HepG2 (cell line): ENCODE measurements around the gene SETD1A. TPM values are rescaled to one million over a fixed set of nuclear protein-coding genes. Genes with fewer than 3 reads are reported as not detected.
A peak's percentile ranks its signal among the peaks of the same experiment; 100 is the strongest.

Experiments
- ATF7 ChIP-seq, 2 experiments: fragments of 450-650 bp in 1 of 2; sonication (generic) in 1 of 2; formaldehyde crosslinking in 1 of 2; IDR thresholded peaks; 2 replicates each; pipeline versions ENCODE4 v1.4.0 to v1.6.1; 2016 to 2020; ENCODE audit warnings: antibody characterized with exemption in 1 of 2, mild to moderate bottlenecking in 1 of 2, missing genetic modification reagents in 1 of 2
- HCFC1 ChIP-seq: fragments of 150-350 bp; IDR thresholded peaks from 2 replicates; pipeline ENCODE4 v1.6.1; 2014; ENCODE audit warnings: low read depth, low read length
- HNF4A ChIP-seq: sonication (generic); formaldehyde crosslinking; IDR thresholded peaks from 2 replicates; pipeline ENCODE4 v1.4.0; 2020; ENCODE audit warnings: missing genetic modification reagents
- HOXD1 ChIP-seq: sonication (generic); formaldehyde crosslinking; IDR thresholded peaks from 2 replicates; pipeline ENCODE4 v1.5.0; 2020; ENCODE audit warnings: missing genetic modification reagents
- KLF9 ChIP-seq: IDR thresholded peaks from 2 replicates; pipeline ENCODE4 v1.6.1; 2016; ENCODE audit warnings: low read depth
- MBD4 ChIP-seq: IDR thresholded peaks from 2 replicates; pipeline ENCODE4 v1.6.1; 2012; ENCODE audit warnings: low read length, inconsistent platforms, borderline replicate concordance
- SRY ChIP-seq: sonication (generic); formaldehyde crosslinking; IDR thresholded peaks from 2 replicates; pipeline ENCODE4 v1.8.0; 2022; ENCODE audit warnings: mild to moderate bottlenecking, missing genetic modification reagents
- ZBTB1 ChIP-seq: sonication (generic); formaldehyde crosslinking; IDR thresholded peaks from 2 replicates; pipeline ENCODE4 v1.4.0; 2020; ENCODE audit warnings: missing genetic modification reagents, borderline replicate concordance
- ZNF296 ChIP-seq: sonication (generic); formaldehyde crosslinking; conservative IDR thresholded peaks from 2 replicates; pipeline ENCODE4 v1.5.0; 2020; ENCODE audit warnings: mild to moderate bottlenecking, missing genetic modification reagents
- ZNF335 ChIP-seq: sonication (generic); formaldehyde crosslinking; IDR thresholded peaks from 2 replicates; pipeline ENCODE4 v1.4.0; 2020; ENCODE audit warnings: missing genetic modification reagents
- ZNF451 ChIP-seq: sonication (generic); formaldehyde crosslinking; IDR thresholded peaks from 2 replicates; pipeline ENCODE4 v1.5.0; 2020; ENCODE audit warnings: mild to moderate bottlenecking, missing genetic modification reagents
- ZNF709 ChIP-seq: sonication (generic); formaldehyde crosslinking; IDR thresholded peaks from 2 replicates; pipeline ENCODE4 v1.5.0; 2020; ENCODE audit warnings: mild to moderate bottlenecking, missing genetic modification reagents
- ZNF790 ChIP-seq: sonication (generic); formaldehyde crosslinking; IDR thresholded peaks from 2 replicates; pipeline ENCODE4 v1.8.0; 2022; ENCODE audit warnings: missing genetic modification reagents, mild to moderate bottlenecking, borderline replicate concordance
- ZSCAN21 ChIP-seq: sonication (generic); formaldehyde crosslinking; IDR thresholded peaks from 2 replicates; pipeline ENCODE4 v1.8.0; 2022; ENCODE audit warnings: mild to moderate bottlenecking, missing genetic modification reagents, moderate library complexity, borderline replicate concordance
- polyA plus RNA-seq, 8 experiments: library from polyadenylated mRNA; depleted of rRNA in 3 of 8; stranded (reverse) in 7 of 8; unstranded in 1 of 8; fragments of >200 nt; fragmentation: Illumina TruSeq in 4 of 8; extraction: Trizol in 4 of 8; gene quantifications; 2 replicates each; pipeline versions ENCODE4 v1.2.1 to v1.2.3, GENCODE V29; 2011 to 2016; ENCODE audit warnings: low read depth in 4 of 8, missing spikeins in 1 of 8, mixed read lengths in 1 of 8; ENCODE audit not compliant: insufficient read depth in 1 of 8
- total RNA-seq, 5 experiments: library from RNA; depleted of rRNA; stranded (reverse); fragments of >200 nt; fragmentation: Illumina TruSeq; extraction: Trizol; gene quantifications; 2 replicates each; pipeline ENCODE4 v1.2.3, GENCODE V29; 2016; ENCODE audit warnings: low read depth in 1 of 5
- TF ChIP-seq, protein P1 (sequence below): IDR thresholded peaks from 2 replicates; pipeline ENCODE4 v1.6.1; 2016; ENCODE audit warnings: control low read depth
- TF ChIP-seq, protein P2 (sequence below): sonication (generic); formaldehyde crosslinking; IDR thresholded peaks from 2 replicates; pipeline ENCODE4 v1.5.0; 2020; ENCODE audit warnings: mild to moderate bottlenecking, missing genetic modification reagents
- TF ChIP-seq, protein P3 (sequence below): sonication (generic); formaldehyde crosslinking; IDR thresholded peaks from 2 replicates; pipeline ENCODE4 v1.4.0; 2020; ENCODE audit warnings: missing genetic modification reagents, borderline replicate concordance
- TF ChIP-seq, protein P4 (sequence below): sonication (generic); formaldehyde crosslinking; IDR thresholded peaks from 2 replicates; pipeline ENCODE4 v1.4.0; 2020; ENCODE audit warnings: missing genetic modification reagents
- TF ChIP-seq, protein P5 (sequence below): sonication (generic); formaldehyde crosslinking; IDR thresholded peaks from 2 replicates; pipeline ENCODE4 v1.4.0; 2020; ENCODE audit warnings: missing genetic modification reagents, mild to moderate bottlenecking, borderline replicate concordance
- TF ChIP-seq, protein P6 (sequence below): IDR thresholded peaks from 2 replicates; pipeline ENCODE4 v1.6.1; 2012; ENCODE audit warnings: inconsistent platforms

The SETD1A gene
- total and polyA plus RNA-seq, 2 of the 13 experiments (the other 11 are each of a cell fraction or from before 2014, with no cell fraction given): 3.8 to 5.6 TPM

DNA sequence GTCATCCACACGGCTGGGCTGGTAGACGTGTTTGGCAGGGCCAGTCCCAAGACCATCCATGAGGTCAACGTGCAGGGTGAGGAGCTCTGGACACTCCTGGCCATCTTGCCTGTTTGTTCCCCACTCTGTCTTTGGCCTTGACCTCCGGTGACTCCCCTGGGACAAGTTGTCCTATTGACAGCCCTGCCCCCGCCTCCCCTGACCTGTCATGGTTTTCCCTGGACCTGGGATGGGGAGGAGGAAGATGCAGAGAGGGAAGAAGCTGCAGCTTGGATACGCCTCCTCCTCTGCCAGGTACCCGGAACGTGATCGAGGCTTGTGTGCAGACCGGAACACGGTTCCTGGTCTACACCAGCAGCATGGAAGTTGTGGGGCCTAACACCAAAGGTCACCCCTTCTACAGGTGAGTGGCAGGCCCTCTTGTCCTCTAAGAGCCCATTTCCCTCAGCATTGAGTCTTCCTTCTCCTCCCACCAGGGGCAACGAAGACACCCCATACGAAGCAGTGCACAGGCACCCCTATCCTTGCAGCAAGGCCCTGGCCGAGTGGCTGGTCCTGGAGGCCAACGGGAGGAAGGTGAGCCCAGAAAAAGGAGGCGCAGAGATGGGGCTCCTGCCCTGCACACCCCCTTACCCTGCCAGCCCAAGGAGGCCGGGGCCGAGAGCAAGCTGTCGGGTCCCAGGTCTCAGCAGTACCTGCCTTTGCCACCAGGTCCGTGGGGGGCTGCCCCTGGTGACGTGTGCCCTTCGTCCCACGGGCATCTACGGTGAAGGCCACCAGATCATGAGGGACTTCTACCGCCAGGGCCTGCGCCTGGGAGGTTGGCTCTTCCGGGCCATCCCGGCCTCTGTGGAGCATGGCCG lies 28.8 kb downstream of the SETD1A start (continued):
- TF ChIP-seq HCFC1 (no peak), MBD4 (no peak), ZNF451 (peak; percentile 44; the same call in 1 of the 2 replicates), ZNF335 (no peak), HNF4A (peak; percentile 37; the same call in 1 of the 2 replicates), ZNF709 (CRISPR knock-in tag) (no peak), ATF7 (IDR thresholded peaks at IDR 0.05) (no peak), ATF7 (CRISPR knock-in tag; IDR thresholded peaks at IDR 0.05) (no peak), KLF9 (CRISPR knock-in tag) (no peak), SRY (CRISPR knock-in tag) (no peak), ZBTB1 (CRISPR knock-in tag) (no peak), ZSCAN21 (no peak), ZNF296 (CRISPR knock-in tag) (no peak), HOXD1 (CRISPR knock-in tag) (no peak), ZNF790 (CRISPR knock-in tag) (0 out of 2 replicates have a peak, but pooled peaks have one; percentile 3)
- TF ChIP-seq, protein P1, sequence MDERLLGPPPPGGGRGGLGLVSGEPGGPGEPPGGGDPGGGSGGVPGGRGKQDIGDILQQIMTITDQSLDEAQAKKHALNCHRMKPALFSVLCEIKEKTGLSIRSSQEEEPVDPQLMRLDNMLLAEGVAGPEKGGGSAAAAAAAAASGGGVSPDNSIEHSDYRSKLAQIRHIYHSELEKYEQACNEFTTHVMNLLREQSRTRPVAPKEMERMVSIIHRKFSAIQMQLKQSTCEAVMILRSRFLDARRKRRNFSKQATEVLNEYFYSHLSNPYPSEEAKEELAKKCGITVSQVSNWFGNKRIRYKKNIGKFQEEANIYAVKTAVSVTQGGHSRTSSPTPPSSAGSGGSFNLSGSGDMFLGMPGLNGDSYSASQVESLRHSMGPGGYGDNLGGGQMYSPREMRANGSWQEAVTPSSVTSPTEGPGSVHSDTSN (CRISPR knock-in tag): no peak
- TF ChIP-seq, protein P2, sequence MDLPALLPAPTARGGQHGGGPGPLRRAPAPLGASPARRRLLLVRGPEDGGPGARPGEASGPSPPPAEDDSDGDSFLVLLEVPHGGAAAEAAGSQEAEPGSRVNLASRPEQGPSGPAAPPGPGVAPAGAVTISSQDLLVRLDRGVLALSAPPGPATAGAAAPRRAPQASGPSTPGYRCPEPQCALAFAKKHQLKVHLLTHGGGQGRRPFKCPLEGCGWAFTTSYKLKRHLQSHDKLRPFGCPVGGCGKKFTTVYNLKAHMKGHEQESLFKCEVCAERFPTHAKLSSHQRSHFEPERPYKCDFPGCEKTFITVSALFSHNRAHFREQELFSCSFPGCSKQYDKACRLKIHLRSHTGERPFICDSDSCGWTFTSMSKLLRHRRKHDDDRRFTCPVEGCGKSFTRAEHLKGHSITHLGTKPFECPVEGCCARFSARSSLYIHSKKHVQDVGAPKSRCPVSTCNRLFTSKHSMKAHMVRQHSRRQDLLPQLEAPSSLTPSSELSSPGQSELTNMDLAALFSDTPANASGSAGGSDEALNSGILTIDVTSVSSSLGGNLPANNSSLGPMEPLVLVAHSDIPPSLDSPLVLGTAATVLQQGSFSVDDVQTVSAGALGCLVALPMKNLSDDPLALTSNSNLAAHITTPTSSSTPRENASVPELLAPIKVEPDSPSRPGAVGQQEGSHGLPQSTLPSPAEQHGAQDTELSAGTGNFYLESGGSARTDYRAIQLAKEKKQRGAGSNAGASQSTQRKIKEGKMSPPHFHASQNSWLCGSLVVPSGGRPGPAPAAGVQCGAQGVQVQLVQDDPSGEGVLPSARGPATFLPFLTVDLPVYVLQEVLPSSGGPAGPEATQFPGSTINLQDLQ (CRISPR knock-in tag): no peak
- TF ChIP-seq, protein P3, sequence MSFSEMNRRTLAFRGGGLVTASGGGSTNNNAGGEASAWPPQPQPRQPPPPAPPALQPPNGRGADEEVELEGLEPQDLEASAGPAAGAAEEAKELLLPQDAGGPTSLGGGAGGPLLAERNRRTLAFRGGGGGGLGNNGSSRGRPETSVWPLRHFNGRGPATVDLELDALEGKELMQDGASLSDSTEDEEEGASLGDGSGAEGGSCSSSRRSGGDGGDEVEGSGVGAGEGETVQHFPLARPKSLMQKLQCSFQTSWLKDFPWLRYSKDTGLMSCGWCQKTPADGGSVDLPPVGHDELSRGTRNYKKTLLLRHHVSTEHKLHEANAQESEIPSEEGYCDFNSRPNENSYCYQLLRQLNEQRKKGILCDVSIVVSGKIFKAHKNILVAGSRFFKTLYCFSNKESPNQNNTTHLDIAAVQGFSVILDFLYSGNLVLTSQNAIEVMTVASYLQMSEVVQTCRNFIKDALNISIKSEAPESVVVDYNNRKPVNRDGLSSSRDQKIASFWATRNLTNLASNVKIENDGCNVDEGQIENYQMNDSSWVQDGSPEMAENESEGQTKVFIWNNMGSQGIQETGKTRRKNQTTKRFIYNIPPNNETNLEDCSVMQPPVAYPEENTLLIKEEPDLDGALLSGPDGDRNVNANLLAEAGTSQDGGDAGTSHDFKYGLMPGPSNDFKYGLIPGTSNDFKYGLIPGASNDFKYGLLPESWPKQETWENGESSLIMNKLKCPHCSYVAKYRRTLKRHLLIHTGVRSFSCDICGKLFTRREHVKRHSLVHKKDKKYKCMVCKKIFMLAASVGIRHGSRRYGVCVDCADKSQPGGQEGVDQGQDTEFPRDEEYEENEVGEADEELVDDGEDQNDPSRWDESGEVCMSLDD: no peak
- TF ChIP-seq, protein P4, sequence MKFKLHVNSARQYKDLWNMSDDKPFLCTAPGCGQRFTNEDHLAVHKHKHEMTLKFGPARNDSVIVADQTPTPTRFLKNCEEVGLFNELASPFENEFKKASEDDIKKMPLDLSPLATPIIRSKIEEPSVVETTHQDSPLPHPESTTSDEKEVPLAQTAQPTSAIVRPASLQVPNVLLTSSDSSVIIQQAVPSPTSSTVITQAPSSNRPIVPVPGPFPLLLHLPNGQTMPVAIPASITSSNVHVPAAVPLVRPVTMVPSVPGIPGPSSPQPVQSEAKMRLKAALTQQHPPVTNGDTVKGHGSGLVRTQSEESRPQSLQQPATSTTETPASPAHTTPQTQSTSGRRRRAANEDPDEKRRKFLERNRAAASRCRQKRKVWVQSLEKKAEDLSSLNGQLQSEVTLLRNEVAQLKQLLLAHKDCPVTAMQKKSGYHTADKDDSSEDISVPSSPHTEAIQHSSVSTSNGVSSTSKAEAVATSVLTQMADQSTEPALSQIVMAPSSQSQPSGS (CRISPR knock-in tag): no peak
- TF ChIP-seq, protein P5, sequence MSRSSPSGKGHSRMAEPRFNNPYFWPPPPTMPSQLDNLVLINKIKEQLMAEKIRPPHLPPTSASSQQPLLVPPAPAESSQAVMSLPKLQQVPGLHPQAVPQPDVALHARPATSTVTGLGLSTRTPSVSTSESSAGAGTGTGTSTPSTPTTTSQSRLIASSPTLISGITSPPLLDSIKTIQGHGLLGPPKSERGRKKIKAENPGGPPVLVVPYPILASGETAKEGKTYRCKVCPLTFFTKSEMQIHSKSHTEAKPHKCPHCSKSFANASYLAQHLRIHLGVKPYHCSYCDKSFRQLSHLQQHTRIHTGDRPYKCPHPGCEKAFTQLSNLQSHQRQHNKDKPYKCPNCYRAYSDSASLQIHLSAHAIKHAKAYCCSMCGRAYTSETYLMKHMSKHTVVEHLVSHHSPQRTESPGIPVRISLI (CRISPR knock-in tag): no peak
- TF ChIP-seq, protein P6, sequence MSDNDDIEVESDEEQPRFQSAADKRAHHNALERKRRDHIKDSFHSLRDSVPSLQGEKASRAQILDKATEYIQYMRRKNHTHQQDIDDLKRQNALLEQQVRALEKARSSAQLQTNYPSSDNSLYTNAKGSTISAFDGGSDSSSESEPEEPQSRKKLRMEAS: no peak
